Uterus (tissue), 2 donors: ENCODE data around the gene RC3H1.

Experiments used
- POLR2A ChIP-seq, 2 donors: fragments of 450-650 bp; IDR thresholded peaks; one replicate each; pipeline ENCODE4 v1.6.1; 2016; ENCODE audit warnings: antibody characterized with exemption in 2 of 2, mild to moderate bottlenecking in 1 of 2, moderate library complexity in 1 of 2
- TF ChIP-seq, protein P1 (sequence below), 4 experiments: fragments of 200-600 bp in 2 of 4; fragments of 450-650 bp in 2 of 4; sonication (generic) in 2 of 4; IDR thresholded peaks; one replicate each; pipeline ENCODE4 v1.5.1; 2016 to 2019; ENCODE audit warnings: antibody characterized with exemption in 4 of 4, mild to moderate bottlenecking in 2 of 4, moderate library complexity in 1 of 4

DNA sequence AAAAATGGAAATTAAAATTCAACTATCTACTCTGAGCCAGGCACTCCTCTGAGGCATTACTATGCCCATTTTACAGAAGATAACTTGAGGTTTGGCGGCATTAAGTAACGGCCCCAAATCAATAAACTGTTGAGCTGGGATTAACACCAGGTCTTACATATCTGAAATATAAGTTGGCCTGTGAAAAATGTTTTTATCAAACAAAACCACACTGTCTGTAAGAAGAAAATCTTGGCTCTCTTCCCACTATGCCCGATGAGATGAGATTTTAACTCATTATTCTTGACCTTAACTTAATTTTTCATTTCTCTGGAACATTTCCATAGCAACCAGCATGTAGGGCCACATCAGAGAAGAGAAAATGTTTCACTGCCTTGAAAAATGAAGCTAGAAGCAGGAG is 21.8 kb downstream of the RC3H1 start:
- no peak for TF ChIP-seq POLR2A (IDR thresholded peaks at IDR 0.05)
- TF ChIP-seq, protein P1, sequence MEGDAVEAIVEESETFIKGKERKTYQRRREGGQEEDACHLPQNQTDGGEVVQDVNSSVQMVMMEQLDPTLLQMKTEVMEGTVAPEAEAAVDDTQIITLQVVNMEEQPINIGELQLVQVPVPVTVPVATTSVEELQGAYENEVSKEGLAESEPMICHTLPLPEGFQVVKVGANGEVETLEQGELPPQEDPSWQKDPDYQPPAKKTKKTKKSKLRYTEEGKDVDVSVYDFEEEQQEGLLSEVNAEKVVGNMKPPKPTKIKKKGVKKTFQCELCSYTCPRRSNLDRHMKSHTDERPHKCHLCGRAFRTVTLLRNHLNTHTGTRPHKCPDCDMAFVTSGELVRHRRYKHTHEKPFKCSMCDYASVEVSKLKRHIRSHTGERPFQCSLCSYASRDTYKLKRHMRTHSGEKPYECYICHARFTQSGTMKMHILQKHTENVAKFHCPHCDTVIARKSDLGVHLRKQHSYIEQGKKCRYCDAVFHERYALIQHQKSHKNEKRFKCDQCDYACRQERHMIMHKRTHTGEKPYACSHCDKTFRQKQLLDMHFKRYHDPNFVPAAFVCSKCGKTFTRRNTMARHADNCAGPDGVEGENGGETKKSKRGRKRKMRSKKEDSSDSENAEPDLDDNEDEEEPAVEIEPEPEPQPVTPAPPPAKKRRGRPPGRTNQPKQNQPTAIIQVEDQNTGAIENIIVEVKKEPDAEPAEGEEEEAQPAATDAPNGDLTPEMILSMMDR (IDR thresholded peaks at IDR 0.05) = no peak
